Germinal center (tissue), 1 donor: ENCODE data around the gene AFF1.
"Not testable (repeated sequence)": the region's sequence is repeated elsewhere in the genome, so short reads cannot be mapped to it uniquely, and the experiment has no call there.

Source experiments
- DNase-seq: peaks from one replicate; pipeline ENCODE4 v3.0.0; 2012; ENCODE audit warnings: mixed read lengths, low spot score

Gene AFF1

GRCh38 chr4:86980230-86980629 is 45.4 kb downstream of the AFF1 start:
- DNase-seq = no peak

GRCh38 chr4:86981789-86982188 is 47.0 kb downstream of the AFF1 start:
- DNase-seq = no peak

- DNase-seq = not testable (repeated sequence)
Measured at GRCh38 chr4:86985852-86986251, 51.0 kb downstream of the AFF1 start.

- not testable (repeated sequence) for DNase-seq
Measured at GRCh38 chr4:86989658-86990057, 54.8 kb downstream of the AFF1 start.

- no peak for DNase-seq
Measured at GRCh38 chr4:86990510-86990909, 55.7 kb downstream of the AFF1 start.

GRCh38 chr4:86991994-86992393 is 57.2 kb downstream of the AFF1 start:
- DNase-seq = no peak

GRCh38 chr4:86993909-86994681 is 59.3 kb downstream of the AFF1 start:
- DNase-seq = no peak

GRCh38 chr4:86994686-86995085 is 59.9 kb downstream of the AFF1 start:
- no peak for DNase-seq

- DNase-seq = not testable (repeated sequence)
Measured at GRCh38 chr4:86996510-86996909, 61.7 kb downstream of the AFF1 start.

GRCh38 chr4:86999136-86999643 is 64.4 kb downstream of the AFF1 start:
- no peak for DNase-seq

- DNase-seq = no peak
Measured at GRCh38 chr4:87002682-87003043, 67.9 kb downstream of the AFF1 start.

GRCh38 chr4:87003266-87003665 is 68.5 kb downstream of the AFF1 start:
- DNase-seq = no peak

- no peak for DNase-seq
Measured at GRCh38 chr4:87005369-87005689, 70.5 kb downstream of the AFF1 start.

- no peak for DNase-seq
Measured at GRCh38 chr4:87005690-87006425, 71.0 kb downstream of the AFF1 start.

GRCh38 chr4:87006426-87006675 is 71.5 kb downstream of the AFF1 start:
- no peak for DNase-seq

GRCh38 chr4:87006676-87007527 is 72.1 kb downstream of the AFF1 start:
- peak; percentile 77 for DNase-seq

GRCh38 chr4:87007528-87008446 is 73.0 kb downstream of the AFF1 start:
- no peak for DNase-seq

- no peak for DNase-seq
Measured at GRCh38 chr4:87009095-87009648, 74.4 kb downstream of the AFF1 start.

- DNase-seq = no peak
Measured at GRCh38 chr4:87010192-87010591, 75.4 kb downstream of the AFF1 start.

GRCh38 chr4:87011340-87012034 is 76.7 kb downstream of the AFF1 start:
- DNase-seq = no peak
